Right lobe of liver (tissue), 6 donors: ENCODE data around the gene PLXNA1. TPM values are rescaled to one million over a fixed set of nuclear protein-coding genes. Genes with fewer than 3 reads are reported as not detected.

Experiments
- ATAC-seq, 4 donors: fragments of 200-7000 bp; cut with Tn5 transposase; one replicate each; pipeline ENCODE4 v1.9.1; 2020; ENCODE audit warnings: mild to moderate bottlenecking in 4 of 4, moderate library complexity in 4 of 4
- DNase-seq, 3 donors: peaks; one replicate each; pipeline ENCODE4 v3.0.0-alpha.2; 2020
- H3K27ac ChIP-seq, 3 donors: fragments of 200-600 bp; one replicate each; pipeline ENCODE4 v1.8.0; 2022
- H3K27me3 ChIP-seq, 2 donors: fragments of 200-600 bp; one replicate each; pipeline ENCODE4 v1.8.0; 2022
- H3K36me3 ChIP-seq, 4 donors: fragments of 200-600 bp; sonication (generic) in 1 of 4; one replicate each; pipeline versions ENCODE4 v1.5.1 to v1.8.0; 2017 to 2022; ENCODE audit warnings: control low read depth in 1 of 4
- H3K4me1 ChIP-seq, 4 donors: fragments of 200-600 bp; sonication (generic) in 1 of 4; one replicate each; pipeline versions ENCODE4 v1.5.1 to v1.8.0; 2017 to 2022; ENCODE audit warnings: control low read depth in 1 of 4
- H3K4me3 ChIP-seq, 3 donors: fragments of 200-600 bp; one replicate each; pipeline ENCODE4 v1.8.0; 2022
- H3K9me3 ChIP-seq, 4 donors: fragments of 200-600 bp; sonication (generic) in 1 of 4; one replicate each; pipeline versions ENCODE4 v1.5.1 to v1.8.0; 2017 to 2022; ENCODE audit warnings: control low read depth in 1 of 4
- POLR2A ChIP-seq: fragments of 450-650 bp; IDR thresholded peaks from one replicate; pipeline ENCODE4 v1.6.1; 2017; ENCODE audit warnings: antibody characterized with exemption, mild to moderate bottlenecking
- WGBS: methylation state at CpG from one replicate; pipeline ENCODE4 v1.1.6; 2018; ENCODE audit warnings: low coverage, low lambda C conversion rate; ENCODE audit not compliant: insufficient coverage; ENCODE audit errors: missing lambda C conversion rate; 5-methylcytosine and 5-hydroxymethylcytosine counted together
- intact Hi-C, 2 donors: fragments of 100-400 bp; cut with DNase I; formaldehyde crosslinking; loops; one replicate each; pipeline versions ENCODE4 v1.11.2 to v1.14.1; 2022
- total RNA-seq, 6 experiments: library from RNA; depleted of rRNA in 2 of 6; stranded (reverse); fragments of >200 nt in 2 of 6; fragmentation: NEBNext Ultra II Directional in 3 of 6; extraction: Animal tissue kit (Norgen Biotek cat#: 25700) in 3 of 6; gene quantifications; one replicate each; pipeline versions ENCODE4 v1.1.0 to v1.2.4, GENCODE V29; 2016 to 2023
- TF ChIP-seq, protein P1 (sequence below), 4 donors: fragments of 200-600 bp in 3 of 4; fragments of 450-650 bp in 1 of 4; IDR thresholded peaks; one replicate each; pipeline versions ENCODE4 v1.5.1 to v1.8.0; 2016 to 2022; ENCODE audit warnings: antibody characterized with exemption in 4 of 4, mild to moderate bottlenecking in 2 of 4
- donor health status: DM: no; HTN: yes; CAD: no.
- donor health status: DM: no; HTN: no; CAD: no.
- donor health status: DM: no; HTN: no; CAD: no.
- donor health status: DM: no; HTN: yes; CAD: no.
- donor health status: DM: no; HTN: yes; CAD: no.

PLXNA1 gene
- total RNA-seq, 6 experiments from 2014 or later: 2.0 to 8.7 (median 5.6) TPM

DNA sequence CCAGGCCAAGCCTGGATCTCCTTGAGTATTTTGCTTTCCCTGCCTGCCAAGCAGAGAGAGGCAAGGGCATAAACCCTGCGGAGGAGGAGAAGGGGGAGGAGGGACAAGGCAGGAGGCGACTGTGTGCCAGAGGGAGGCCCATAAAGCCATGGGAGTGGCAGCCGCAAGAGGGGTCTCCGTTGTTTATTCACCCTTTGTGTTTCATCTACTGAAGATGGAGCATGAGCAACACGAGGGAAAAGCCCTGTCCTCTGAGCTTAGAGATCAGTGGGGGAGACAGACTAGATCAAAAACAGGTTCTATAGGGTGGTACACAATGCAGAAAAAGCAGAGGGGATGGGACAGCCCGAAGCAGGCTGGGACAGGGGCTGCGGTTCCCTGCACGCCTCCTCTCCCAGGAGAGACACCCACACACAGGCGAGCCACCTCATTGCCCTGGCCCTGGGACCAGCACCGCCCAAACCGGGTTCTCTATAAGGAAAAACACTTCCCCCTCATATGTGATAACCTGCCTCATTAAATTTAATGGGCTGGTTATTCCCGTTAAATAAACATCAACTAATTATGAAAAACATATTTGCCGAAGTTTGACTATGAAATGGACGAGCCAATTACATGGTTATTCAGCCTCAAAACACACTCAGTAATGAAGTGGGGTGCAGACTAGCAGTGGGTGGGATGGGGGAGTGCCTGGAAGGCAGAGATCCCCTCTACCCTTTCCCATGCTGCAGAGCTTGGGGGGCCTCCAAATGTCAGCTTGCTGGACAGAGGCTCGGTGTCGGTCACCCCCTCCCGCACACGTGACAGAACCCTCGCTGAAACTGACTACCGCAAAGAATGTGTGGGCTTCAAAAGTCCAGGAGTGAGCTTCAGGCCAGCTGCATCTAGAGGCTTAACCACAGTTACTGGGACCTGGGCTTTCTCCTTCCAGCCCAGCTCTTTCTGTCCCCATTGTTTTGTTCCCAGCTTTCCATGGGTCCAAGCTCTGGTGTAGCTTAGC is 14.2 kb upstream of the PLXNA1 start:
- H3K4me3 ChIP-seq: no peak overlapping the region
- ATAC-seq (no peak), DNase-seq (no peak)
- no peaks in the 10 kb centered on the region for H3K4me1 ChIP-seq
- intact Hi-C loops: loop anchor here in 1 of 2 donors (10.0 kb wide), 1 partner anchor 214 kb away; no protein-coding TSS in a partner anchor
- no peaks in the 10 kb centered on the region for H3K27me3 ChIP-seq
- no peak overlapping the region for H3K27ac ChIP-seq
- no peak for TF ChIP-seq POLR2A
- TF ChIP-seq, protein P1, sequence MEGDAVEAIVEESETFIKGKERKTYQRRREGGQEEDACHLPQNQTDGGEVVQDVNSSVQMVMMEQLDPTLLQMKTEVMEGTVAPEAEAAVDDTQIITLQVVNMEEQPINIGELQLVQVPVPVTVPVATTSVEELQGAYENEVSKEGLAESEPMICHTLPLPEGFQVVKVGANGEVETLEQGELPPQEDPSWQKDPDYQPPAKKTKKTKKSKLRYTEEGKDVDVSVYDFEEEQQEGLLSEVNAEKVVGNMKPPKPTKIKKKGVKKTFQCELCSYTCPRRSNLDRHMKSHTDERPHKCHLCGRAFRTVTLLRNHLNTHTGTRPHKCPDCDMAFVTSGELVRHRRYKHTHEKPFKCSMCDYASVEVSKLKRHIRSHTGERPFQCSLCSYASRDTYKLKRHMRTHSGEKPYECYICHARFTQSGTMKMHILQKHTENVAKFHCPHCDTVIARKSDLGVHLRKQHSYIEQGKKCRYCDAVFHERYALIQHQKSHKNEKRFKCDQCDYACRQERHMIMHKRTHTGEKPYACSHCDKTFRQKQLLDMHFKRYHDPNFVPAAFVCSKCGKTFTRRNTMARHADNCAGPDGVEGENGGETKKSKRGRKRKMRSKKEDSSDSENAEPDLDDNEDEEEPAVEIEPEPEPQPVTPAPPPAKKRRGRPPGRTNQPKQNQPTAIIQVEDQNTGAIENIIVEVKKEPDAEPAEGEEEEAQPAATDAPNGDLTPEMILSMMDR (IDR thresholded peaks at IDR 0.05): no peak
- no peaks in the 10 kb centered on the region for H3K36me3 ChIP-seq
- H3K9me3 ChIP-seq: no peaks in the 10 kb centered on the region
- 78% methylated on average over 12 of the region's 20 CpGs for WGBS

DNA sequence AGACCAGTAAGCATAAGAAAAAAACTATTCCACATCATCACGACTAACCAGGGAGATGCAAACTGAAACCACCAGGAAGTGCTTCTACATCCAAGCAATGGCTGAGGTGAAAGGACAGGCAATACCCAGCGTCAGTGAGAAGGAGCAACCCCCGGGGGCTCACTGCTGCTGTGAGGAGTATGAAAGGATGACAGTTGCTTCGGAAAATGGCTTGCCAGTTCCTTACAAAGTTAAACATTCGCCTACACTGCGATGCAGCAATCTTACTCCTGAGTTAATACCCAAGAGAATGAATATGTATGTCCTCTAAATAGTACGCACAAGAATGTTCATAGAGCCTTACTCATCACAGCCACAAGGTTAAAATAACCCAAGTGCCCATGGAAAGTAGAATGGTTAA is 13.3 kb upstream of the PLXNA1 start:
- no peak for ATAC-seq
- DNase-seq: no peak
- H3K27me3 ChIP-seq: no peaks in the 10 kb centered on the region
- H3K27ac ChIP-seq: no peak overlapping the region
- no peaks in the 10 kb centered on the region for H3K36me3 ChIP-seq
- TF ChIP-seq, protein P1 (IDR thresholded peaks at IDR 0.05): no peak
- TF ChIP-seq POLR2A: no peak
- no peaks in the 10 kb centered on the region for H3K4me1 ChIP-seq
- H3K9me3 ChIP-seq: no peaks in the 10 kb centered on the region
- intact Hi-C loops: loop anchor here in 1 of 2 donors (10.0 kb wide), 1 partner anchor 215 kb away; no protein-coding TSS in a partner anchor
- no peak overlapping the region for H3K4me3 ChIP-seq
- WGBS: 50% methylated on average over 7 of the region's 7 CpGs

DNA sequence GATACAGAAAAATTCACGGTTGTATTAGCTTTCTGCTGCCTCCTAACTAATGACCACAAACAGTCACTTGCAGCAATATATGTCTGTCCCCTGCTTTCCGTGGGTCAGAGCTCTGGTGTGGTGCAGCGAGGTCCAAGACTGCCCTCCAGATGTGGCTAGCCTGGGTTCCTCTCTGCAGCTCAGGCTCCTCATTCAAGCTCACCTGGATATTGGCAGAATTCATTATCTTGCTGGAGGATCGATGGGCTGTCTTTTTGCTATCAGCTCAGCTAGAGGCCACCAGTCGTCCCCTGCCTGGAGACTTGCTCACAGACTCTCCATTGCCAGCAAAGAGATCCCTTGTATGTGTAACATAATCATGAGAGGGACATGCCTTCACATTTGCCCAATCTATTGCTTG is 12.8 kb upstream of the PLXNA1 start:
- TF ChIP-seq, protein P1 (IDR thresholded peaks at IDR 0.05): no peak
- no peak for TF ChIP-seq POLR2A
- WGBS: 70% methylated on average over 5 of the region's 5 CpGs

DNA sequence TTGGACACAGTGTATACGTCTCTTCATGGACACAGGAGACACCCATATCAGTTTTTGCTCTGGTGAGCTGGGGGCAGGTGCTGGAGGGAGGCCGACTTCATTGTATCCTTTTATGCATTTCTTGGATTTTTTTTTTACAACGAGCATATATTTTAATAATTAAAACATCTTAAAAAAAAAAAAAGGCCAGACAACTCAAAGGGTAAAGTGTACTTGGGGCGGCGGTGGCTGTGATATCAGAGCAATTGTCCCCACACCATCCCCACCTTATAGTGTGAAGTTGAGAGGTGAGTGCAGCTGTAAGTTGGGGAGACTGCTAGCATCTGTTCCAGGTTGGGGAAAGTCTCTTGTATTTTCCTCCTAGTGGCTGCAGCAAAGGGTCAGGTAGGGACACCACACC is 12.0 kb upstream of the PLXNA1 start:
- DNase-seq (no peak), ATAC-seq (no peak)
- WGBS: 62% methylated on average over 5 of the region's 5 CpGs
- Histone ChIP-seq H3K27ac (no peak overlapping the region), H3K4me1 (no peaks in the 10 kb centered on the region), H3K36me3 (no peaks in the 10 kb centered on the region), H3K27me3 (no peaks in the 10 kb centered on the region), H3K4me3 (no peak overlapping the region), H3K9me3 (no peaks in the 10 kb centered on the region)
- intact Hi-C loops: no loop called here
- no peak for TF ChIP-seq POLR2A
- TF ChIP-seq, protein P1 (IDR thresholded peaks at IDR 0.05): no peak

More for the DNA sequence above, 12.8 kb upstream of the PLXNA1 start:
- H3K27me3 ChIP-seq: no peaks in the 10 kb centered on the region
- H3K4me1 ChIP-seq: no peaks in the 10 kb centered on the region
- DNase-seq (no peak), ATAC-seq (no peak)
- no peak overlapping the region for H3K4me3 ChIP-seq
- H3K36me3 ChIP-seq: no peaks in the 10 kb centered on the region
- H3K9me3 ChIP-seq: no peaks in the 10 kb centered on the region
- H3K27ac ChIP-seq: no peak overlapping the region
- intact Hi-C loops: no loop called here
